Stimulated activated CD4-positive, alpha-beta T cell treated with anti-CD3 and anti-CD28 coated beads, Interleukin-1b, Interleukin-23, amount 100 ng/mL, for 1 hour (primary cell): ENCODE measurements around the gene RETREG1.
"Not testable (repeated sequence)": the region's sequence is repeated elsewhere in the genome, so short reads cannot be mapped to it uniquely, and the experiment has no call there.

Experiments used
- DNase-seq, 2 donors: peaks; one replicate each; pipeline ENCODE4 v3.0.0-alpha.2; 2020; ENCODE audit warnings: low read depth in 2 of 2

The RETREG1 gene

DNA sequence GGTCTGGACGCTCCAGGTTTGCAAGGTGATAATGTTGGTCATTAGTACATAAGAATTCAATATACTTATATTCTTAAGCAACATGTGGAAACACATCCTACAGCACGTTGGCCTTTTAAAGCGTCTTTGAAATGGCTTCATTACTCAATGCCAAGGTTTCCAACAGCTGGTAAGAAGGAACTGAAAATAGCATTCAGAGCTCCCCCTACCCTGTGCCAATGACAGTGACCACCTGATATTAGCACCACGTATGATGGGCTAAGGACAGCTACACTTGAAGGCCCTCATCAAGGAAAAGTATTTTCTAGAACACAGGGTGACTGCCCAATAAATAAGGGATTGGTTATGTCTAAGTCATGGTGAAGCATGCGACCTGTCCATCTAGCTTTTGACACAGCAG, 161.1 kb downstream of the RETREG1 start:
- no peak for DNase-seq

DNA sequence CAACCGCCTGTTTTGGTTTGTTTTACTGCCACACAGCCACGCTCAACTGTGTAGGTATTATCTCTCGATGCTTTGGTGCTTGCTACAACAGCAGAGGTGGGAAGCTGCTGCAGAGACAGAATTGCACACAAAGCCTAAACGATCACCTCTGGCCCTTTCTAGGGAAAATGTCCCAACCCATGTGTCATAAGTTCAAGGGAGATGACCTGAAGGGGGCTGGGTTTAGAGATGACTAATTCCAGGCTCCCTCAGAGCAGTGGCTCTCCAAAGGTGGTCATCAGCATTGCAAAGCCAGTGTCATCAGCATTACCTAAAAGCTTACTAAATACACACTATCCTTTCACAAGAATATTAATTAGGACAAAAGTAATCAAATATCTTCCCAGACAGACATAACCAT, 162.1 kb downstream of the RETREG1 start:
- DNase-seq: no peak

DNA sequence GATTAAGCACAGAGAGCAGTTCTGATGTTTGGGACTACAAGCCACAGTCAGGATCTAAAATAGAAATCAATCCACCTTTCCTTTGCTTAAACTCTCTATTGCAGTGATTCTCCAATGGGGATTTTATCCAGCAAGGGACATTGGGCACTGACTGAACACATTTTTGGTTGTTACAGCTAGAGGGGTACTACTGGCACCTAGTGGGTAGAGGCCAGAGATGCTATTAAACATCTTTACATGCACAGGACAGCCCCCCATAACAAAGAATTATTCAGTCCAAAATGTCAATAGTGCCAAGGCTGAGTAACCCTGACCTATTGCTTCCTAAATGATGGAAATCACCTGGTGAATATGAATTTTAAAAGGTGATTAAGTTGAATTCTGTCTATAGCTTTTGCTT, 163.2 kb downstream of the RETREG1 start:
- no peak for DNase-seq

DNA sequence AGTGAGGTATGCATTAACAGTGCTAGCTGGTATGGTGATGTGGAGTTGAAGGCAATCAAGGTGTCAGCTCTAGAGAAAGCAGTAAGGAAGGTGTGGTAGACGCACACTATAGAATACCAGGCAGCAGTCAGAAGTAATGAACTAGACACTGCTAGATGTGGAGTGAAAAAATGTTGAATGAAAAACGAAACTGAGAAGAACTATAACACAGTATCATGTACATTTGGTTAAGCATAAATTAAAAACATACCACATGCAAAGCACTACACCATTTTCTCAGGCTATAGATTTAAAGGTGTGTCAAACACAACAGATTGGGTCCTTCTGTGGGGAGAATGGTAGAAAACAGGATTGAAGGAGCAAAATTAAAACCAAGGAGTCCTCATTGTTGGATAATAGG, 166.6 kb downstream of the RETREG1 start:
- no peak for DNase-seq

DNA sequence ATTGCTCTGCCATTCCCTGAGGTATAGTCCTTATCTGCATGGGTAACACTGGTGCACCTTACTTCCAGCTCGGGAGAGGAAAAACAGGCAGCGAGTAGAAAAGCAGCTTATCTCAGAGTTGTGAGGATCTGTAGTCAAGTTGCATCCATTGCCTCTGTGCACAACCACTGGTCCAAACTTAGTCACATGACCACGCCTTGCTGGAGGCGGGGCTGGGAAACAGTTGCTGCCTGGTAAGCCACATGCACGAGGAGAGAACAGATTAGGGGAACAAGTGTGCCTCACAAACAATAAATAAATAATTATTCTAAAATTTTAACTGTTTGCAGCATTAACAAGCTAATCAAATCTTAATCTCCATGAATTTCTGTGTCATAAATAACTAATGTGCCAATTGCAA, 169.8 kb downstream of the RETREG1 start:
- no peak for DNase-seq

DNA sequence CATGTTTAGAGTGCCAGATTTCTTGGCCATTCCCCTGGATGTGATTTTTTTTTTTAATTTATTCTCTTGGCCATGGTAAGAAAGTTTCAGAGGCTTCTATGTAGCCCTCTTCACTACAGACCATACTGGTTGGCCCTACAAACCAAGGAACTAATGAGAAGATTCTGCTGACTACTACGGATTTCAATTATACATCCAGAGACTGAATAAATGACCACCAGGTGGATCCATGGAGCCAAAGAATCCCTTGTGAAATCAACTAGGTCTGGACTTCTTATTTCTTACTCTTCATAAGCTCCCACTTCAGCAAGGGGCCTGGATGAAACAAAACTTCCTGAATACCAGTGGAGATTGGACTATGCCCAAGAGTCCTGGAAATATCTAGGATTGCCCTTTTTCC, 178.8 kb downstream of the RETREG1 start:
- DNase-seq: no peak

DNA sequence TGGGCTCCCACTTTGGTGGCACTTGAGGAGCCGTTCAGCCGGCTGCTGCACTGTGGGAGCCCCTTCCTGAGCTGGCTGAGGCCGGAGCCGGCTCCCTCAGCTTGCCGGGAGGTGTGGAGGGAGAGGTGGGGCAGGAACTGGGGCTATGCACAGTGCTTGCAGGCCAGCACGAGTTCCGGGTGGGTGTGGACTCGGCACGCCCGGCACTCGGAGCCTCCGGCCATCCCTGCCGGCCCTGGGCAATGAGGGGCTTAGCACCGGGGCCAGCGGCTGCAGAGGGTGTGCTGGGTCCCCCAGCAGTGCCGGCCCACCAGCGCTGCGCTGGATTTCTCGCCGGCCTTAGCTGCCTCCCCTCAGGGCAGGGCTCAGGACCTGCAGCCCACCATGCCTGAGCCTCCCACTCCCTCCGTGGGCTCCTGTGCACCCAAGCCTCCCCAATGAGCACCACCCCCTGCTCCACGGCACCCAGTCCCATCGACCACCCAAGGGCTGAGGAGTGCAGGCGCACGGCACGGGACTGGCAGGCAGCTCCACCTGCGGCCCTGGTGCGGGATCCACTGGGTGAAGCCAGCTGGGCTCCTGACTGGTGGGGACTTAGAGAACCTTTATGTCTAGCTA, 180.6 kb downstream of the RETREG1 start:
- not testable (repeated sequence) for DNase-seq

DNA sequence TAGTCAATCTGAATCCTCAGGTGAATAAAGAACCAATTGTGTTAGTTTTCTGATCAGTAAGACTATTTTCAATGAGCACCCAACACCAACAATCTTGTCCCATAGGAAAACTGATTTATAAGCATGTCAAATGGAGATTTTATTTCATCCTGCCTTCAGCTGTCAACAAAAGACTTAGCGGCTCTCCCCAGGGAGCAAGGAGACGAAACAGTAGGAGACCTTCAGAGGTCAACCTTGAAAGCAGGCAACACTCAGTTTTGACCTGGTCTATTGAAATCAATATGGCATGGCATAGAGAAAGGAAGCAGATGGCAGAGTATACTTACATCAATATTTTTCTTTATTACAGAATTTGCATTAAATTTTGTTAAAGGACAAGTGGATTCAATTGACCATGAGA, 185.3 kb downstream of the RETREG1 start:
- no peak for DNase-seq

DNA sequence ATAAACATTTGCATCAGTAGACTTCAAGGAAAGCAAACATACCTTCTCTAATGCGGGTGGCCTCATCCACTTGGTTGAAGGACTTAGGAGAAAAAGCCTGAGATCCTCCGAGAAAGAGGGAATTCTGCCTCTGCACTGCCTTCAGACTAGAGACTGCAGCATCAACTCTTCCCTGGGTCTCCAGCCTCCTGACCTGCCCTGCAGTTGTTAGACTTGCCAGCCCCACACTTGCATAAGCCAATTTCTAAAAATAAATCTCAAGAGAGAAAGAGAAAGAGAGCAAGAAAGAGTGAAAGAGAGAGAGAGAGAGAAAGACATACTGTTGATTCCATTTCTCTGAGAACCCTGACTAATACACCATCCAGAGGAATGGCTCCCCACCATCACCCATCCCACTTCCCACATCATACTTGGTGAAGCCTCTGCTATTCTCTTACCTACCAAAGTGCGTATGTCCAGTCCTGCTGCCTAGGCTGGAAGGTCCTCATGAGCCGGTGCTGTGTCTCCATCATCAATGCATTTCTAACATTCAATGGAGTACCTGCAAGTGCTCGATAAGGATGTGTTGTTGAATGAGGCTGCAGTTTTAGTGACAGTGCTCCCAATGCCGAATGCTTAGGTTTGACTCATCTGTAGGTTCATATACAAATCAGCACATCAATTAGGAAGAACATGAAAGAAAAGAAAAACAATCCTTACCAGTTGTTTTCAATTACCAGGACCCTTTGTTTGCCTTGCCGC, 186.3 kb downstream of the RETREG1 start:
- DNase-seq: no peak

DNA sequence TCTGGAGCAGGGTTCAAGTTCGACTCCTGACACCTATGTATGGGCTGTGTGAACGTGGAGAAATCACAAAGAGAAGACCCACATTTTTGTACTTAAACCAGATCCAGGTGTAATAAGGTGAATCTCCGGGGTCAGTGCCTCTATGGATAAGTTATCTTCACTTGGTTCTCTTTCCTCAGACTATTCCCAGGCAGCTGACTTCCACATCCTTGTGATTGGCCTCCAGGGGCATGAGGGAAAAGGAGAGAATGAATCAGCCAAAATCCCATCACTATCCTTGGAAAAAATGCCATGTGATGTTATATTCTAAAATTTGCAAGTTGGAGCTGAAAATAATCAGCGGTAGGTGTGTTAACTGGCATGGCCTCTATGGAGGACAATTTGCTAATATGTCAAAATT, 188.4 kb downstream of the RETREG1 start:
- no peak for DNase-seq

DNA sequence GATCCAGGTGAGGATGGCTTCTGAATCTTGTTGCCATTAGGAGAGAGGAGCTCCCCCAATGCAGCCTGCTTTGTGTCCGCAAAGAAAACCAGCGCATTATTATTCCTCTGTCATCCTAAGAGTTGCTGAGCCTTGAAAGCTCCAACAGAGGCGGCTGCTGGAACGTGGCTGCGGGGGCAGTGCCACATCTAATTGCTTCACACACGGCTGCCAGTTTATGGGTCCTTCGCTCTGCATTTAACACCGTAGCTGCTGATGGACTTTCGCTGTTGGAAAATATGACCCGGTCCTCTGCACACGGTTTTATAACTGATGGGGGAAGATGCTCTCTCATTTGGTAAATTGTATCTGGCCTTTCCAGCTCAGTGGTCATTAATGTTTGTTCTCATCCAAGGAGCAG, 189.2 kb downstream of the RETREG1 start:
- no peak for DNase-seq
